HG02763 (cell line): Measurements from ENCODE around the gene ADAMTS12.

Experiments
- ATAC-seq: cut with Tn5 transposase; IDR thresholded peaks from one replicate; pipeline ENCODE4 v1.9.1; 2021; ENCODE audit warnings: mild to moderate bottlenecking, moderate library complexity; ENCODE audit not compliant: unreplicated experiment

ADAMTS12 gene, protein sequence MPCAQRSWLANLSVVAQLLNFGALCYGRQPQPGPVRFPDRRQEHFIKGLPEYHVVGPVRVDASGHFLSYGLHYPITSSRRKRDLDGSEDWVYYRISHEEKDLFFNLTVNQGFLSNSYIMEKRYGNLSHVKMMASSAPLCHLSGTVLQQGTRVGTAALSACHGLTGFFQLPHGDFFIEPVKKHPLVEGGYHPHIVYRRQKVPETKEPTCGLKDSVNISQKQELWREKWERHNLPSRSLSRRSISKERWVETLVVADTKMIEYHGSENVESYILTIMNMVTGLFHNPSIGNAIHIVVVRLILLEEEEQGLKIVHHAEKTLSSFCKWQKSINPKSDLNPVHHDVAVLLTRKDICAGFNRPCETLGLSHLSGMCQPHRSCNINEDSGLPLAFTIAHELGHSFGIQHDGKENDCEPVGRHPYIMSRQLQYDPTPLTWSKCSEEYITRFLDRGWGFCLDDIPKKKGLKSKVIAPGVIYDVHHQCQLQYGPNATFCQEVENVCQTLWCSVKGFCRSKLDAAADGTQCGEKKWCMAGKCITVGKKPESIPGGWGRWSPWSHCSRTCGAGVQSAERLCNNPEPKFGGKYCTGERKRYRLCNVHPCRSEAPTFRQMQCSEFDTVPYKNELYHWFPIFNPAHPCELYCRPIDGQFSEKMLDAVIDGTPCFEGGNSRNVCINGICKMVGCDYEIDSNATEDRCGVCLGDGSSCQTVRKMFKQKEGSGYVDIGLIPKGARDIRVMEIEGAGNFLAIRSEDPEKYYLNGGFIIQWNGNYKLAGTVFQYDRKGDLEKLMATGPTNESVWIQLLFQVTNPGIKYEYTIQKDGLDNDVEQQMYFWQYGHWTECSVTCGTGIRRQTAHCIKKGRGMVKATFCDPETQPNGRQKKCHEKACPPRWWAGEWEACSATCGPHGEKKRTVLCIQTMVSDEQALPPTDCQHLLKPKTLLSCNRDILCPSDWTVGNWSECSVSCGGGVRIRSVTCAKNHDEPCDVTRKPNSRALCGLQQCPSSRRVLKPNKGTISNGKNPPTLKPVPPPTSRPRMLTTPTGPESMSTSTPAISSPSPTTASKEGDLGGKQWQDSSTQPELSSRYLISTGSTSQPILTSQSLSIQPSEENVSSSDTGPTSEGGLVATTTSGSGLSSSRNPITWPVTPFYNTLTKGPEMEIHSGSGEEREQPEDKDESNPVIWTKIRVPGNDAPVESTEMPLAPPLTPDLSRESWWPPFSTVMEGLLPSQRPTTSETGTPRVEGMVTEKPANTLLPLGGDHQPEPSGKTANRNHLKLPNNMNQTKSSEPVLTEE (N-terminal part only)

DNA sequence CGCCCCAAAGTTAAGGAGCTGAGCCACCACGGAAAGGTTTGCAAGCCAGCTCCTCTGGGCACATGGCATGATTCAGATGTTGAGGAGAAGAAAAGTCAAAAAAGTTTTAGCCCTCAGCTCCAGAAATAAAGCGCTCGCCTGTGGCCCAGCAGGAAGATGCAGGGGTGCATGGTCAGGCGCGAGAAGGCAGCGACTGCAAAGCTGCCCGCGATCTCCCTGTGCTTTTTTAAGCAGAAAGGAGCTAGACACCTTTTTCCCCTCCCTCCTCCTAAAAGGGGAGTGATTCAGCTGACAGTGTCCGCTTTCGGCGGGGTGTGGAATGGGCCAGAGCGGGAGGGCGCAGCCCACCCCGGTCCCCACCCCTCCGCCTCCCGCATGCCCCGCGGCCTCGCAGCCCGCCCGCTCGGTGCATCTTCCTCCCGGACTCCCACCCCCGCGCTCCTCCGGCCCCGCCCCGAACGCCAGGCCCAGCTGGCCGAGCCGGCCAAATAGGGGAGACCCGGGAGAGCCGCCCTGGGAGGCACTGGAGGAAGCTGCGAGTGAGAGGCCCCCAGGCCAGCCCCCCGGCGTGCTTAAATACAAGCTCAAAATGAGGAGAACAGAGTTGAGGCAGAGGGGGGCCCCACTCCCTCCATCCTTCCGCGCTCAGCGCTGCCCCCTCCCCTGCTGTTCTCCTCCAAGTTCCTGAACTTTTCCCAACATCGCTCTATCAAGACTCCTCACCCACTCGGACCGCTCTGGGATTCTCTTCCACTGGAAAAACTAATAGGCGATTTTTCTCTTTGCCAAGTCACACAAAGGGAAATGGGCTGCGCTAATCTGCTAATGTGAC lies at the start of gene ADAMTS12:
Gene ADAMTS12 (minus strand): TSS at position 203 of the 832 bp plus-strand sequence. CDS start 134 bp downstream, at position 69.
- ATAC-seq: no peak

DNA sequence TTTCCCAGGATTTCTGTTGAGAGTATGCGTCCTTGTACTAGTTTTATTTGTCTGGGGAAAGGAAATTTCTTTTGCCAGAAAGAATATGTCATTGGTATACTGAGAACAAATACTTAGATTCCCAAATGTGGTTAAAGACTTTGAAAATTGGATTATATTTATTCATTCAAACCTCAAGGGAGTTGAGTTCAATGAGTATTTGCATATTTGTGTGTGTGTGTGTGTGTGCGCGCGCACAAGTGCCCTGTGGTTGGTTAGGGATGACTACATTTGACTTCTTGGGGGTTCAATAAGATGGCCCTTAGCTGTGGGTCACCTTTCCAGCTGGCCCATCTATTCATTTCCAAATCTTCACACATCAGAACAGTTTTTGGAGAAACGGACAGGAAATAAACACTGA lies 49.3 kb upstream of the ADAMTS12 start:
- ATAC-seq: no peak

GRCh38 chr5:33939556-33940262 lies 47.9 kb upstream of the ADAMTS12 start:
- no peak for ATAC-seq

DNA sequence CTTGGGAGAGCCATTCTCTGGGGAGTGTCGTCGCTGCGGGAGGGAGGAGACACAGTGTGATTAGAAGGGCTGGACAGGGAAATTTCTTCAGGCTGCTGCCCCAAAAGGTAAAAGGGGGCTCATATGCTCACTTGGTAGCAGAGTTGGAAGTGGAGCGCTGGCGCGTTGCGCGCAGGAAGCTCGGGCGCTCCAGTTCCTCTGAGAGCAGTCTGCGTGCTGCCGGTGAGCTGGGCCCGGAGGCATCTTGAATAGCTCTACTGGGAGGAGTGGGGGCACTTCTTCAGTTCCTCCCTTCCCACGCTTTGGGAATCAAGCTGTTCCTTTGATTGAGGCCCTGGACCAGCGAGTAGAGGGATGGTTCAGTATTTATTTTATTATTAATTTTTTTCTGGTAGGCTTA lies 47.1 kb upstream of the ADAMTS12 start:
- no peak for ATAC-seq

- no peak for ATAC-seq
These were observed 46.7 kb upstream of the ADAMTS12 start for GRCh38 chr5:33938507-33938796.

DNA sequence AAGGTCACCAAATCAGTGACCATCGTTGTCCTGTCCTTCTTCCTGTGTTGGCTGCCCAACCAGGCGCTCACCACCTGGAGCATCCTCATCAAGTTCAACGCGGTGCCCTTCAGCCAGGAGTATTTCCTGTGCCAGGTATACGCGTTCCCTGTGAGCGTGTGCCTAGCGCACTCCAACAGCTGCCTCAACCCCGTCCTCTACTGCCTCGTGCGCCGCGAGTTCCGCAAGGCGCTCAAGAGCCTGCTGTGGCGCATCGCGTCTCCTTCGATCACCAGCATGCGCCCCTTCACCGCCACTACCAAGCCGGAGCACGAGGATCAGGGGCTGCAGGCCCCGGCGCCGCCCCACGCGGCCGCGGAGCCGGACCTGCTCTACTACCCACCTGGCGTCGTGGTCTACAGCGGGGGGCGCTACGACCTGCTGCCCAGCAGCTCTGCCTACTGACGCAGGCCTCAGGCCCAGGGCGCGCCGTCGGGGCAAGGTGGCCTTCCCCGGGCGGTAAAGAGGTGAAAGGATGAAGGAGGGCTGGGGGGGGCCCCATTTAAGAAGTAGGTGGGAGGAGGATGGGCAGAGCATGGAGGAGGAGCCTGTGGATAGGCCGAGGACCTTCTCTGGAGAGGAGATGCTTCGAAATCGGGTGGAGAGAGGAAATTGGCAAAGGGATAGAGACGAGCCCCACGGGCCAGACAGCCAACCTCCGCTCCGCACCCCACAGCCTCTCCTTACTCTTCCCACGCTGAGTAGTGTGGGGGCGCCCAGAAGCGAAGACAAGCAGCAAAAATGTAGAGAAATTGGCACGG lies 46.1 kb upstream of the ADAMTS12 start:
- no peak for ATAC-seq

DNA sequence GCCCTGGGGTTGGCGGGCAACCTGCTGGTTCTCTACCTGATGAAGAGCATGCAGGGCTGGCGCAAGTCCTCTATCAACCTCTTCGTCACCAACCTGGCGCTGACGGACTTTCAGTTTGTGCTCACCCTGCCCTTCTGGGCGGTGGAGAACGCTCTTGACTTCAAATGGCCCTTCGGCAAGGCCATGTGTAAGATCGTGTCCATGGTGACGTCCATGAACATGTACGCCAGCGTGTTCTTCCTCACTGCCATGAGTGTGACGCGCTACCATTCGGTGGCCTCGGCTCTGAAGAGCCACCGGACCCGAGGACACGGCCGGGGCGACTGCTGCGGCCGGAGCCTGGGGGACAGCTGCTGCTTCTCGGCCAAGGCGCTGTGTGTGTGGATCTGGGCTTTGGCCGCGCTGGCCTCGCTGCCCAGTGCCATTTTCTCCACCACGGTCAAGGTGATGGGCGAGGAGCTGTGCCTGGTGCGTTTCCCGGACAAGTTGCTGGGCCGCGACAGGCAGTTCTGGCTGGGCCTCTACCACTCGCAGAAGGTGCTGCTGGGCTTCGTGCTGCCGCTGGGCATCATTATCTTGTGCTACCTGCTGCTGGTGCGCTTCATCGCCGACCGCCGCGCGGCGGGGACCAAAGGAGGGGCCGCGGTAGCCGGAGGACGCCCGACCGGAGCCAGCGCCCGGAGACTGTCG lies 45.4 kb upstream of the ADAMTS12 start:
- no peak for ATAC-seq

- no peak for ATAC-seq
These were observed 44.7 kb upstream of the ADAMTS12 start, which contains the start of gene RXFP3 for GRCh38 chr5:33936381-33937016. Gene RXFP3, plus strand, starts transcription at chr5:33936386. Its CDS starts 355 bp downstream, at chr5:33936741.

- no peak for ATAC-seq
These were observed 44.2 kb upstream of the ADAMTS12 start for GRCh38 chr5:33936004-33936380.

GRCh38 chr5:33934176-33934575 lies 42.4 kb upstream of the ADAMTS12 start:
- peak; percentile 29 for ATAC-seq

- ATAC-seq: peak; percentile 88
These were observed 42.0 kb upstream of the ADAMTS12 start for GRCh38 chr5:33933723-33934169.

DNA sequence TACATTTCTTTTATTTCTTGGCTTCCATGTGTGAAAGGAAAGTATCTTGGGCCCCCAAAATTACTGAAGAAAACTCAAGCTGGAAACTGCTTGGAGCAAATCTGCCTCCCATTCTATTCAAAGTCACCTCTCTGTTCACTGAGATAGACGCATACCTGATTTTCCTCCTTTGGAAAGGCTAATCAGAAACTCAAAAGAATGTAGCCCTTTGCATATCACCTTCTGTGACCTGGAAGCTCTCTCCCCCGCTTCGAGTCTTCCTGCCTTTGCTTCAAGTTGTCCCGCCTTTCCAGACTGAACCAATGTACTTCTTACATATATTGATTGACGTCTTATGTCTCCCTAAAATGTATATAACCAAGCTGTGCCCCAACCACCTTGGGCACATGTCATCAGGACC lies 39.3 kb upstream of the ADAMTS12 start:
- ATAC-seq: no peak

- ATAC-seq: no peak
These were observed 38.3 kb upstream of the ADAMTS12 start for GRCh38 chr5:33929925-33930690.

GRCh38 chr5:33928283-33928682 lies 36.5 kb upstream of the ADAMTS12 start:
- no peak for ATAC-seq

DNA sequence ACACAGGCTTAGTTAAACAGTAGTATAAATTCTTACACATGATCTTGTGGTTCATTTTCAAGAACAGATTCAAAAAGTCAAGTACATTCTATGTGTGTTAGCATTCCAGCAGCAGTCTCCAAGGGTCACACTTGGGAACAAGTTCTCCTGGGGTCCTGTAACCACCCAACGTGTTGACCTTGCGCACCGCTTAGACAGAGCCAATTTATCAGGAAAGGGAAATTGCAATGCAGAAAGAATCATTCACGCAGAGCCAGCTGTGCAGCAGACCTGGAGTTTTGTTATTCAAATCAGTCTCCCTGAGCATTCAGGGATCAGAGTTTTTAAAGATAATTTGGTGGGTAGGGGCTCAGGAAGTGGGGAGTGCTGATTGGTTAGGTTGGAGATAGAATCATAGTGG lies 35.9 kb upstream of the ADAMTS12 start:
- no peak for ATAC-seq

DNA sequence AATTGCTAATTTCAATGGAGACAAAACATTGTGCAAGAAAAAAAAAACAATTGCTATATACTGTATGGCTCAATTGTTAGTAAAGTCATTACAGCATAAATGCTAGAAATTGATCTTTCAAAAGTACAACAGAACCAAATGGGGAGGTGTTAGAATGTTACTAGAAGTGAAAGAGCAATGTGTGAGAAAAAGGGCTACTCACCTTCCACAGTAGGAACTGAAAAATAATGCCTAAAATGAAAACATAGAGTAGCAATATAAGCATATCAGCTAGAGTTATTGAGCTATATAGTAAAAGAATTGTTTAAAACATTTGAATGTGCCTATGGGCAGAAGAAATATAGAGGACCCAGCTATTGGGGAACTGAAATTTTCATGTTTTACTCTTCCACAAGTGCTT lies 33.5 kb upstream of the ADAMTS12 start:
- no peak for ATAC-seq

- ATAC-seq: no peak
These were observed 29.2 kb upstream of the ADAMTS12 start for GRCh38 chr5:33921002-33921401.
